K562 (cell line): ENCODE measurements around the gene GHRL. TPM values are rescaled to one million over a fixed set of nuclear protein-coding genes. Genes with fewer than 3 reads are reported as not detected.
A peak's percentile ranks its signal among the peaks of the same experiment; 100 is the strongest.

Experiments
- BRCA1 ChIP-seq, 2 experiments: fragments of 450-650 bp in 1 of 2; sonication (generic) in 1 of 2; formaldehyde crosslinking in 1 of 2; IDR thresholded peaks; 2 replicates each; pipeline versions ENCODE4 v1.5.0 to v1.6.1; 2017 to 2020; ENCODE audit warnings: mild to moderate bottlenecking in 1 of 2, missing genetic modification reagents in 1 of 2
- CBX2 ChIP-seq: fragments of 200-600 bp; sonication (generic); IDR thresholded peaks from one replicate; pipeline ENCODE4 v1.6.1; 2012; ENCODE audit warnings: mild to moderate bottlenecking, low read length, inconsistent platforms; ENCODE audit not compliant: insufficient read depth, poor library complexity, severe bottlenecking
- CEBPB ChIP-seq: fragments of 450-650 bp; IDR thresholded peaks from 2 replicates; pipeline ENCODE4 v1.6.1; 2016; ENCODE audit warnings: missing genetic modification characterization, missing compliant biosample characterization
- FOXJ3 ChIP-seq: sonication (generic); formaldehyde crosslinking; IDR thresholded peaks from 2 replicates; pipeline ENCODE4 v1.4.0; 2020; ENCODE audit warnings: mild to moderate bottlenecking, missing genetic modification reagents
- FOXO4 ChIP-seq: fragments of 450-650 bp; formaldehyde crosslinking; IDR thresholded peaks from 2 replicates; pipeline ENCODE4 v1.4.0; 2020; ENCODE audit warnings: mild to moderate bottlenecking, moderate library complexity
- IFI16 ChIP-seq: fragments of 250-450 bp; sonication (Bioruptor Pico); IDR thresholded peaks from 2 replicates; pipeline ENCODE4 v2.1.2; 2022; ENCODE audit warnings: mild to moderate bottlenecking, inconsistent platforms
- LCOR ChIP-seq: sonication (generic); formaldehyde crosslinking; IDR thresholded peaks from 2 replicates; pipeline ENCODE4 v1.8.0; 2022; ENCODE audit warnings: mild to moderate bottlenecking, missing genetic modification reagents
- MAX ChIP-seq: sonication (generic); formaldehyde crosslinking; IDR thresholded peaks from 2 replicates; pipeline ENCODE4 v1.9.0; 2022; ENCODE audit warnings: mild to moderate bottlenecking, missing genetic modification reagents
- MBD1 ChIP-seq: fragments of 250-450 bp; sonication (Bioruptor Pico); IDR thresholded peaks from 2 replicates; pipeline ENCODE4 v1.8.0; 2022; ENCODE audit warnings: inconsistent platforms
- MTA1 ChIP-seq: fragments of 450-650 bp; IDR thresholded peaks from 2 replicates; pipeline ENCODE4 v1.6.1; 2017; ENCODE audit warnings: borderline replicate concordance
- RBM25 ChIP-seq: fragments of 200-400 bp; formaldehyde crosslinking; IDR thresholded peaks from 2 replicates; pipeline ENCODE4 v1.6.1; 2018; ENCODE audit warnings: low read length, low read depth, moderate library complexity; ENCODE audit not compliant: severe bottlenecking
- SIN3A ChIP-seq, 2 experiments: fragments of 150-350 bp in 1 of 2; IDR thresholded peaks; 2 replicates each; pipeline ENCODE4 v1.6.1; 2011 to 2016; ENCODE audit warnings: borderline replicate concordance in 2 of 2, low read depth in 2 of 2, low read length in 2 of 2, mild to moderate bottlenecking in 2 of 2, moderate library complexity in 2 of 2; ENCODE audit not compliant: control insufficient read depth in 1 of 2
- STAG1 ChIP-seq: sonication (generic); formaldehyde crosslinking; IDR thresholded peaks from 2 replicates; pipeline ENCODE4 v1.5.0; 2020; ENCODE audit warnings: missing genetic modification reagents, borderline replicate concordance
- SUPT5H ChIP-seq: fragments of 450-650 bp; IDR thresholded peaks from 2 replicates; pipeline ENCODE4 v1.6.1; 2016
- YY1 ChIP-seq, 3 experiments: IDR thresholded peaks; 2 replicates each; pipeline ENCODE4 v1.6.1; 2011; ENCODE audit warnings: low read length in 2 of 3, mild to moderate bottlenecking in 2 of 3, moderate library complexity in 2 of 3, borderline replicate concordance in 1 of 3, control low read depth in 1 of 3, low read depth in 1 of 3; ENCODE audit not compliant: insufficient read depth in 3 of 3, insufficient replicate concordance in 2 of 3, control insufficient read depth in 1 of 3, insufficient read length in 1 of 3; ENCODE audit errors: extremely low read depth in 1 of 3
- ZBED1 ChIP-seq: IDR thresholded peaks from 2 replicates; pipeline ENCODE4 v1.6.1; 2014
- ZBTB1 ChIP-seq: sonication (generic); formaldehyde crosslinking; IDR thresholded peaks from 2 replicates; pipeline ENCODE4 v1.8.1; 2023; ENCODE audit warnings: missing genetic modification reagents, low read depth, mild to moderate bottlenecking, borderline replicate concordance
- ZNF124 ChIP-seq: sonication (generic); formaldehyde crosslinking; IDR thresholded peaks from 2 replicates; pipeline ENCODE4 v1.8.1; 2022; ENCODE audit warnings: missing genetic modification reagents
- ZNF197 ChIP-seq: fragments of 200-800 bp; sonication (Bioruptor generic); IDR thresholded peaks from 2 replicates; pipeline ENCODE4 v1.6.1; 2016; ENCODE audit warnings: low read depth, missing genetic modification characterization, missing compliant biosample characterization
- ZNF408 ChIP-seq: fragments of 250-450 bp; sonication (Bioruptor Pico); IDR thresholded peaks from 2 replicates; pipeline ENCODE4 v1.4.0; 2020; ENCODE audit warnings: low read depth, mild to moderate bottlenecking, moderate library complexity
- ZNF584 ChIP-seq: fragments of 200-800 bp; sonication (Bioruptor generic); IDR thresholded peaks from 2 replicates; pipeline ENCODE4 v1.6.1; 2016; ENCODE audit warnings: low read depth, mild to moderate bottlenecking, missing genetic modification characterization, missing compliant biosample characterization
- polyA plus RNA-seq, 8 experiments: library from polyadenylated mRNA; depleted of rRNA in 4 of 8; stranded (reverse) in 5 of 8; unstranded in 3 of 8; fragments of >200 nt; fragmentation: Nextera tagmentation in 2 of 8; fragmentation: Illumina TruSeq in 1 of 8; extraction: Ambion mirVana in 2 of 8; extraction: Trizol in 1 of 8; gene quantifications; 2 replicates each; pipeline versions ENCODE4 v1.2.1 to v1.2.3, GENCODE V29; 2011 to 2014; ENCODE audit warnings: inconsistent platforms in 1 of 8, missing spikeins in 1 of 8
- total RNA-seq, 7 experiments: library from RNA; depleted of rRNA in 6 of 7; stranded (reverse); fragments of >200 nt in 6 of 7; fragmentation: Illumina TruSeq in 2 of 7; extraction: Trizol in 2 of 7; gene quantifications; 2 replicates each; pipeline versions ENCODE4 v1.2.1 to v1.2.3, GENCODE V29; 2011 to 2021; ENCODE audit warnings: low replicate concordance in 1 of 7
- TF ChIP-seq, protein P1 (sequence below): sonication (generic); formaldehyde crosslinking; IDR thresholded peaks from 2 replicates; pipeline ENCODE4 v1.8.1; 2023; ENCODE audit warnings: mild to moderate bottlenecking, missing genetic modification reagents

GHRL gene
- total and polyA plus RNA-seq, 9 of the 15 experiments (the other 6 are each of a cell fraction or from before 2014, with no cell fraction given), result 0.08 to 0.29 (median 0.15) TPM; not detected in 5

GRCh38 chr3:10337323-10338163, 44.8 kb upstream of the GHRL start (continued):
- TF ChIP-seq SIN3A (IDR thresholded peaks at IDR 0.05; ENCODE audit: borderline replicate concordance in 2 of 2, control insufficient read depth in 1 of 2, low read depth in 2 of 2, low read length in 2 of 2), result no peak
- no peak for TF ChIP-seq ZBTB1 (CRISPR knock-in tag)
- no peak for TF ChIP-seq MBD1 (CRISPR knock-in tag)
- no peak for TF ChIP-seq FOXJ3 (CRISPR knock-in tag)
- TF ChIP-seq ZNF408 (CRISPR knock-in tag), result no peak
- TF ChIP-seq ZNF584, result no peak
- TF ChIP-seq ZNF197 (CRISPR knock-in tag), result no peak
- no peak for TF ChIP-seq YY1 (IDR thresholded peaks at IDR 0.05; ENCODE audit: borderline replicate concordance in 1 of 3, control insufficient read depth in 1 of 3, extremely low read depth in 1 of 3, insufficient read depth in 3 of 3, insufficient read length in 1 of 3, insufficient replicate concordance in 2 of 3, low read depth in 1 of 3, low read length in 2 of 3)
- TF ChIP-seq BRCA1 (IDR thresholded peaks at IDR 0.05), result no peak
- TF ChIP-seq BRCA1 (CRISPR knock-in tag; IDR thresholded peaks at IDR 0.05), result no peak
- TF ChIP-seq FOXO4 (CRISPR knock-in tag), result no peak
- TF ChIP-seq LCOR (CRISPR knock-in tag), result no peak
- no peak for TF ChIP-seq CEBPB (tag)
- TF ChIP-seq, protein P1, sequence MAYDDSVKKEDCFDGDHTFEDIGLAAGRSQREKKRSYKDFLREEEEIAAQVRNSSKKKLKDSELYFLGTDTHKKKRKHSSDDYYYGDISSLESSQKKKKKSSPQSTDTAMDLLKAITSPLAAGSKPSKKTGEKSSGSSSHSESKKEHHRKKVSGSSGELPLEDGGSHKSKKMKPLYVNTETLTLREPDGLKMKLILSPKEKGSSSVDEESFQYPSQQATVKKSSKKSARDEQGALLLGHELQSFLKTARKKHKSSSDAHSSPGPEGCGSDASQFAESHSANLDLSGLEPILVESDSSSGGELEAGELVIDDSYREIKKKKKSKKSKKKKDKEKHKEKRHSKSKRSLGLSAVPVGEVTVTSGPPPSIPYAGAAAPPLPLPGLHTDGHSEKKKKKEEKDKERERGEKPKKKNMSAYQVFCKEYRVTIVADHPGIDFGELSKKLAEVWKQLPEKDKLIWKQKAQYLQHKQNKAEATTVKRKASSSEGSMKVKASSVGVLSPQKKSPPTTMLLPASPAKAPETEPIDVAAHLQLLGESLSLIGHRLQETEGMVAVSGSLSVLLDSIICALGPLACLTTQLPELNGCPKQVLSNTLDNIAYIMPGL (CRISPR knock-in tag), result no peak
- 0 out of 2 replicates have a peak, but pooled peaks have one; percentile 7 for TF ChIP-seq STAG1 (CRISPR knock-in tag)
- TF ChIP-seq ZBED1, result no peak
- no peak for TF ChIP-seq MTA1
- no peak for TF ChIP-seq RBM25
- no peak for TF ChIP-seq ZNF124 (CRISPR knock-in tag)
- TF ChIP-seq CBX2, result no peak
- no peak for TF ChIP-seq IFI16
- no peak for TF ChIP-seq SUPT5H
- TF ChIP-seq MAX (CRISPR knock-in tag), result peak; percentile 66
